ENCODE results near the gene NOS1AP. TPM values are rescaled to one million over a fixed set of nuclear protein-coding genes. Genes with fewer than 3 reads are reported as not detected.

NOS1AP gene
- total and polyA plus RNA-seq, 9 of the 15 experiments (the other 6 are each of a cell fraction or from before 2014, with no cell fraction given), result 0.07 to 1.5 (median 0.22) TPM

DNA sequence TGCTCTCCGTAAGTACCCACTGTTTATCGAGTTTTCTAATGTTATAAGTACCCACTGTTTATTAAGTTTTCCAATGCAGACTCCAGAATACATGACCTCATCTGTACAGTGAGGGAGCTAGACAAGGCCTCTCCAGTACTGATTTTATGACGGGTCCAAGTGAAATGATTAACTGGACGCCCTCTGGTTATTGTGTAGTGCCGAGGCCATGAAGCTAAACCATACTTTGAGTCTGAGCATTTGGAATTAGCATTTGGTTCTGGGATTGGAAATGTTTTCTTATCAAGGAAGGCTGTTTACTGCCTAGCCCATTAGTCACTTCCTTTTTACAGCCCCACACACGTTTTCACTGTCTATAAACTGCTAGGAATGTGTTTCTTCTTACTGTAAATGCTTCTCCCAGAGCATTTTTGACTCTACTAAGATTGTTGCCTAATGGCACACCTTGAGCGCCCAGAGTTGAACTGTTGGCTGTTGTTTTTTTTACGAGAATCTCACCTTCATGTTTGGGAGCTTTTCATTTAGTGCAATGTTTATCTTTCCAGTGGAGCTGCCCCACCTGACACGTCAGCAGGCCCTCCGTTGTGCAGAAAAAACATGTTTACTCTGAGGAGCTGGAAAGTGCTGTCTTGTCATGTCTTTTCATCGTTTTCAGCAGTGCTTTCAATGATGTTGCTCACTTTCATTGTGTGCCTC lies 280.3 kb downstream of the NOS1AP start:
- Histone ChIP-seq H3K4me1 (replicated peaks in 1 of 2; ENCODE audit: control insufficient read depth in 2 of 2, insufficient read depth in 2 of 2, low read length in 2 of 2) (peaks cover 13 to 47% of the 10 kb centered on the region in 2 experiments; a peak in 4 of 5 replicates), H3K4me2 (ENCODE audit: insufficient read depth, low read length) (peak overlapping the region; percentile 65), H3K27ac (ENCODE audit: extremely low read depth, low read depth, low read length) (peak overlapping the region; percentile 73), H3K4me3 (no peak overlapping the region), H3K79me2 (ENCODE audit: control insufficient read depth, insufficient read depth, low read length) (no peaks in the 10 kb centered on the region), H2AFZ (ENCODE audit: low read depth, low read length) (peak overlapping the region; percentile 90), H4K20me1 (replicated peaks; ENCODE audit: control insufficient read depth, insufficient read depth, low read length) (no peaks in the 10 kb centered on the region), H3K9ac (ENCODE audit: insufficient read depth in 1 of 2, low read depth in 2 of 2, low read length in 2 of 2) (peak overlapping the region in 1 of 2 experiments; percentile 52; a peak in 2 of 4 replicates), H3K9me1 (ENCODE audit: control insufficient read depth, insufficient read depth, low read length) (no peaks in the 10 kb centered on the region), H3K36me3 (ENCODE audit: control insufficient read depth, insufficient read depth, low read length) (no peaks in the 10 kb centered on the region), H3K9me3 (replicated peaks; ENCODE audit: control insufficient read depth, insufficient read depth, low read depth, low read length) (no peaks in the 10 kb centered on the region), H3K27me3 (ENCODE audit: control insufficient read depth in 2 of 2, insufficient read depth in 2 of 2, low read length in 2 of 2) (no peaks in the 10 kb centered on the region)
- in situ Hi-C loops (cut with MboI), result no loop called here
- intact Hi-C loops (cut with micrococcal nuclease), result loop anchor here (10.0 kb wide), 1 partner anchor 265 kb away; no protein-coding TSS in a partner anchor
- no TSS peak for BruUV-seq (replicated peaks)
- ATAC-seq, result peak; percentile 39
- WGBS (ENCODE audit: insufficient coverage, low coverage, missing lambda C conversion rate), result 20% methylated on average over 11 of the region's 11 CpGs
- CTCF ChIA-PET (ENCODE audit: low intra/inter-chr PET ratio), result interaction anchor here (0.6 kb wide), 1 partner anchor 295 kb away, joined by 4 read pairs; no protein-coding TSS in a partner anchor
- POLR2A ChIA-PET, result no interaction called here
- peak; percentile 70 for FAIRE-seq
- peak; percentile 39 to 55 (median 42) for DNase-seq (ENCODE audit: extremely low read depth in 1 of 4, low spot score in 3 of 4)
- peak; percentile 8; the same call in 1 of the 2 replicates for TF ChIP-seq CBFA2T3 (IDR thresholded peaks at IDR 0.05)
- TF ChIP-seq RBM34 (IDR thresholded peaks at IDR 0.05; ENCODE audit: borderline replicate concordance, insufficient read depth, low read length), result no peak
- TF ChIP-seq RBFOX2 (IDR thresholded peaks at IDR 0.05; ENCODE audit: low read depth, low read length), result no peak
- no peak for TF ChIP-seq ZNF282 (CRISPR knock-in tag; IDR thresholded peaks at IDR 0.05)
- TF ChIP-seq ZNF561 (CRISPR knock-in tag; conservative IDR thresholded peaks at IDR 0.05), result no peak
- no peak for TF ChIP-seq ELK1 (CRISPR knock-in tag; IDR thresholded peaks at IDR 0.05)
- TF ChIP-seq FOXA3 (CRISPR knock-in tag; conservative IDR thresholded peaks at IDR 0.05 in 1 of 2, IDR thresholded peaks at IDR 0.05 in 1 of 2), result peak in 1 of 2 experiments; percentile 90
- no peak for TF ChIP-seq RERE (CRISPR knock-in tag; IDR thresholded peaks at IDR 0.05; ENCODE audit: borderline replicate concordance)
- no peak for TF ChIP-seq RBM17 (IDR thresholded peaks at IDR 0.05; ENCODE audit: borderline replicate concordance, low read depth, low read length)
- no peak for TF ChIP-seq CHCHD3 (CRISPR knock-in tag; IDR thresholded peaks at IDR 0.05)
- no peak for TF ChIP-seq ZZZ3 (IDR thresholded peaks at IDR 0.05)
- no peak for TF ChIP-seq ZNF212 (CRISPR knock-in tag; IDR thresholded peaks at IDR 0.05)
- TF ChIP-seq HNRNPK (IDR thresholded peaks at IDR 0.05; ENCODE audit: low read depth, low read length, poor library complexity, severe bottlenecking), result no peak
- no peak for TF ChIP-seq FOS (IDR thresholded peaks at IDR 0.05; ENCODE audit: extremely low read depth, insufficient read length)
- TF ChIP-seq POU5F1 (IDR thresholded peaks at IDR 0.05; ENCODE audit: borderline replicate concordance, low read depth, low read length, partially characterized antibody), result no peak
- TF ChIP-seq ETV5 (CRISPR knock-in tag; IDR thresholded peaks at IDR 0.05; ENCODE audit: low read depth), result peak; percentile 81
